ENCODE data around the gene BBS9.
"Not testable (repeated sequence)": the region's sequence is repeated elsewhere in the genome, so short reads cannot be mapped to it uniquely, and the experiment has no call there.

Gene BBS9

DNA sequence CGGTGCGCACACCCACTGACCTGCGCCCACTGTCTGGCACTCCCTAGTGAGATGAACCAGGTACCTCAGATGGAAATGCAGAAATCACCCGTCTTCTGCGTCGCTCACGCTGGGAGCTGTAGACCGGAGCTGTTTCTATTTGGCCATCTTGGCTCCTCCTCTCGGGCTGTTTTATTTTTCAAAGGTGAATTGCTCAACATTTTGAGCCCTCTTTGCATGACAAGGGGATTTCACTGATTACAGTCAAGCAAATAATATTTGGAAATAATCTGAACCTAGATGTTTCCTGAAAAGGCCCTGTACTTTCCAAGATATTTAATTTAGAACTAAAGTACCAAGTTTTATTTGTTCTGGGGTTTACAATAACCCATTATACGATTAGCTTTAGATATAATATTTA is 398.2 kb downstream of the BBS9 start:
- not testable (repeated sequence) for FAIRE-seq; DNase-seq (ENCODE audit: extremely low spot score, insufficient read length, low read depth)

DNA sequence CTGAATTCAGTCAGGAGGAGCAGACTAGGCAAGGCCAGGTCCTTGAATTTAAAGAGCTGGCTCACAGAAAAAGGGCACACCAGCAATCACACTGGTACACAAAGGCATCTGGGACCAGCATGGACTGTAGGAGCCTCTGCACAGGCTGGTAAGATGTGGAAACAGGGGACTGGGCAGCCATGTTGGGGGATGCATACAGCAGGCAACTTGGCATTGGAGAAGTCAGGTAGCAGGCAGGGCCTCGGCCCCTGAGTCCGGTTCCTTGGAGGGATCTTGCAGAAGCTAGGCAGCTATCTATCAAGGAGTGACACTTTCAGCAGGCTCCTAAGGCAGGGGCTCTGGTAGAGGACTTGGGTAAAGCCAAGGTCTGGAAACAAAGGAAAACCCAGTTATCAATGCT is 399.7 kb downstream of the BBS9 start:
- FAIRE-seq: no peak

DNA sequence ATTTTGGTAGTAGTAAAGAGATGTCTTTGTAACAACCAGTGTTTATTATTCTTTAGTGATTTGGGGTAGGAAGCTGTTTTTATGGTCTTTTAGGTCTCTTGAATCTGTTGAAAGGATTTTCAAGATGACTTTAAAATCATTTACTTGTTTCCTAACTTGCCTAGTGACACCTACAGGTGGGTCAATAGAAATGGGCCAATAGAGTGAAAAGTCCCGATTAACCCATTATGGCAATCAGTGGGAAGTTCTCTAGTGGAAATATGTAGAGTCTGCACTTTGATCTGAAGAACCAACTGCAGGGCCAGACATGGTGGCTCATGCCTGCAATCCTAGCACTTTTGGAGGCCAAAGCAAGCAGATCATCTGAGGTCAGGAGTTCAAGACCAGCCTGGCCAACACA is 401.3 kb downstream of the BBS9 start:
- DNase-seq (ENCODE audit: extremely low spot score, insufficient read length, low read depth) (no peak), FAIRE-seq (no peak)

More for the DNA sequence above, 399.7 kb downstream of the BBS9 start:
- DNase-seq (ENCODE audit: extremely low spot score, insufficient read length, low read depth): no peak

DNA sequence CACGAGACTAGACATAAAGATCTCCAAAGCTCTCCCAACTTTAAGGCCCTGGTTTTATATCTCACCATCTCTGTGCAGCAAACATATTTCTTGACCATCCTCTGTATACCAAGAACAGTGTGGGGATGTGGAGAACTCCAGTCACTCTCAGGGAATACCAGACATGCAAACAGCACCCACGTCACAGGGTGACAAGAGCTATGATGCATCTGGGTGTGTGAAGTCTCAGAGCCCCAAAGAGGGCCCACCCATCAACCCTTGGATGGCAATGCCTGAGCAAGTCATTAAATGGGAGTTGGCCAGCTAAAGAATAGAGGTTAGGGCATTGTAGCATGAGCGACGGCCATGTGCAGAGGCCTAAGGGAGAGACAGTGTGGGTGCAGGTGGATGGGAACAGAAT is 402.5 kb downstream of the BBS9 start:
- FAIRE-seq: no peak

DNA sequence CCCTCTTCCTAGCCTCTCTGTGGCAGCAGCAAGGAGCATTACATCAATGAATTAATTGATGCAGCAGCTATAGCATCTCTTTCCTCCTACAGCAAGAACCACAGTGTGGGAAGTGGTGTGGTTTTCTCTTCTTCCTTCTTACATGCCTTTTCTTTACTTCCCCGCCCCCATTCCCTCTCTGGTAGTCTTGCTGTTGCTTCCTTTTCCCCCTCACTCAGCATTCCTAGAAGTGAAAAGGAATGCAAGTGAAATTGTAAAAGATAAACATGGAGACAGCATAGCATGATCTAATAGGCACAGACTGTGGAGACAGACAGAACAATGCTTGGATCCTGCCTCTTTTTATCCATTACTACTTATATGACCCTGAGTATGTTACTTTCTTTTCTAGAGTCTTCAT is 405.5 kb downstream of the BBS9 start:
- FAIRE-seq (no peak), DNase-seq (ENCODE audit: extremely low spot score, insufficient read length, low read depth) (no peak)

More for the DNA sequence above, 402.5 kb downstream of the BBS9 start:
- DNase-seq (ENCODE audit: extremely low spot score, insufficient read length, low read depth): no peak

DNA sequence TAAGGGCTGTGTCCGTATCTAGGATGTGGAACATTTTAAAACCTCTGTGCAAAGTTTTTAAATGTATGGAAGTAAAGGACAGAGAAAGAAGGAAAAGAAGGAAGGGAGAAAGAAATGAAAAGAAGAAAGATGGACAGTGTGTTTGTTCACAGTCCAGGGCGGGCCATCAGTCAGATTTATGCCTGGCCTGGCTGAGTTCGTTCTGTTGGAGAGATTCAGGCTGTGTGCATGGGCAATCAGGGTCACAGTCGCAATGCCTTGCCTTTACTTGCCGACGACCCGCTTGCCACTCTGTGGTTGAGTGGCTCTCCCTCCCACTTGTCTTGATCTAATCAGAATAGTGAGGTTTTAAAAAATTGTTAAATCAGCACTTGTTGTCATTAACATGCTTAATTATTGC is 406.6 kb downstream of the BBS9 start:
- FAIRE-seq (no peak), DNase-seq (ENCODE audit: extremely low spot score, insufficient read length, low read depth) (no peak)

DNA sequence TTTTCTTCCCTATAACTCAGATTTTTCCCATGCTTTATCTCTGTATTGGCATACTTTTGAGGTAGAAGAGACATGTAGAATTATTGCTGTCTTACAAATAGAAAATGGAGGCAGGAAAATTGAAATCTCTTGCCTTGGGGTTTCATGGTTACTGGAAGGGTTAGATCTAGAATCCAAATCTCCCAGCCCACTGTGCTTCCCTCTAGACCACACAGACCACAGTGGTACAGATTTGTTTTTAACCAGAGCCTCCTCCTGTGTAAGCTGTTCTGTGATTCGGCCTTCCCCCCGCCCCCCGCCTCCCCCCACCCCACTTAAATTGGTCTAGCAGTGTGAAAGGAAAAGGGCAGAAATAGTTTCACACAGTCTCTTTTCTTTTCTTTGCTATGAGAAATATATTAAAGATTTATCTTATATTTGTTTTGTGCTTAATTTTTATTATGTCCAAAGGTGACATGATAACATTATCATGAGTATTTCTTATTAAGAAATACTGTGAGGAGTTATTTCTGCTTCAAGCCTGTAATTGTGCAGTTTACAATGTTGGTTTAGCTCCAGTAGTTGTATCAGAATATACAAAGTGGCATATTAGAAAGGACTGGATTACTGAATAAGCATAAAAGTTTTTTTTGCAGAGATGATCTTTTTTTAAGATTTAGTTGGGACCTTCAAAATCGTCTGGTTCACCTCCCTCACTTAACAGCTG is 407.2 kb downstream of the BBS9 start:
- DNase-seq (ENCODE audit: extremely low spot score, insufficient read length, low read depth): no peak
- no peak for FAIRE-seq

DNA sequence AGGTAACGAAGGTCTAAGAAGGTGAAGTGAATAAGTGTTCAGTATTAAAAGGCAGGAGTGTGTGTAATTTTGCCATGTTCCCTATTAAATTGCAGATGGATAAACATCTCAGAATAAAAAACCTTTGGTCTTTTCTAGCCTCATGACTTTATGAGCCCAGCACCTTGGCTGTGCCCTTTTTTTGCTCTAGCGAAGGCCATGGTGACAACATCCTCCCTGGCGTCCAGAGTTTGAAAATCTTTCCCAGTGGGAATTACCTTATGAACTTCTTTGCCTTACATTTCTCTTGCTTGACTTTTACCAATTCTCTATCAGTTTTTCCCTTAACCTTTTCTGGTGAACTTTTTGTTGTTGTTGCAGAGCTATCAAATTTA is 407.7 kb downstream of the BBS9 start:
- DNase-seq (ENCODE audit: extremely low spot score, insufficient read length, low read depth) (no peak), FAIRE-seq (no peak)

DNA sequence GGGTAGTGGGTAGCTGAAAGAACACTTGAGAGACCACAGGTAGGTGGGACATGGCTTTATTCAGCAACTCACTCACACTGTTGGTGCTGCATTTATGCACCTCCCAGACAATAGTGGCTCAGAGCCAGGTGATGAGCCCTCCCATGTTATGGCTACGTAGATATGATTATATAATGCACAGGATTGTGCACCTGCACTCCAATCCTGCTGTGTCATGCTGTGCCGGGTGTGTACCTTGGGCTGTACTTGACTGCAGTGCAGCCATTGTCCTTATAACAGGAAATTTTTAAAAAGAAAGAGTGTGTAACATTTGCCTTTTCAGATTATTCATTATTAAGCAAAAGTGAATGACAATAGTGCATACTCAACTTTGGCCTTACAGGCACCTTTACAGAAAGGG is 409.8 kb downstream of the BBS9 start:
- DNase-seq (ENCODE audit: extremely low spot score, insufficient read length, low read depth) (no peak), FAIRE-seq (no peak)

DNA sequence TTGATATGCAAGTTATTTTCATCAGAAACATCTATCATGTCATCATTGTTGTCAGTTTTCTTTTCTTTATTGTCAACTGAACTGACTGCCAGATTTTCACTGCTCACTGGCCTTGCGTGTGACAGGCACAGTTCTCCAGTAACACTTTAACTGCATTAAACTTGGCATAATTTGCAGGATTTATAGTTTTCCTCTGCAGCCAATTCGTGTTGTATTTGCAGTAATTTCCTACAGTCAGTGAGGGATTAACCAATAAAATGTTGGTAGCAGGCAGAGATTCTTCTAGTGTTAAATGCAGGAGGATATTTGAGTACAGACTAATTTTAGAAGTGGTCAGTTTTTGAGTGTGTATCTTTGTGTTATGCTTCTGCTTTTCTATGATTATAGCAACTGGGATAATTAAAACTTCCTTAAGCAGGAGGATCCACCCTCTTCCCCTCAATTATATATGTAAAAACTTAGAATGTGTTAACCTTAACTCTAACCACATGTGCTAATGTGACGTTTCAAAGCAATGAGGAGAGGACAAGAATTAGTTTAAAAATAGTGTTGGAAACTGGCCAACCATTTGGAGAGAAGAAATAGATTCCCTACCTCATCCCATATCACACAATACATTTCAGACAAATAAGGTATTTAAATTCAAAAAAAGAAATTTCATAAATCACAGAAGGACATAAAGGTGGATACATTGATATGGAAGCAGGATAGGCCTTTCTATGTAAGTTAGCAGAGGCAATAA is 410.5 kb downstream of the BBS9 start:
- no peak for DNase-seq (ENCODE audit: extremely low spot score, insufficient read length, low read depth)
- FAIRE-seq: no peak

DNA sequence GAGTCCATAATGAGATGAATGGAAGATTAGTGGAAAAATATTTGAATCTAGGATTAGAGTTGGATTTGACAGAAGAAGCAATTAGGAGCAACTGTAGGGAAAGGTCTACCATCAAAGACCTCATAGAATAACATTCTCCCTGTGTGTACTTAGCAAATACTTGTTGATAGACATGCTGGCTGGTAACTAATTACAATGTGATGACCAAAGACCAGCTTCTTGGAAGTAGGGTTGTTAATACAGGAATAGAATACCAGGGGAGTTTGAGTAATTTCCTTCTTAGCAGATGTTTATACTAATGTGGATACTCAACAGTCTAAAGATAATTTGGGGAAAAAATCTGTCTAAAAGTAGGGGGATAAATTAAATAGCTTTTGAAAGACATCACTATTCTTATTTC is 418.5 kb downstream of the BBS9 start:
- DNase-seq (ENCODE audit: extremely low spot score, insufficient read length, low read depth): no peak
- no peak for FAIRE-seq

DNA sequence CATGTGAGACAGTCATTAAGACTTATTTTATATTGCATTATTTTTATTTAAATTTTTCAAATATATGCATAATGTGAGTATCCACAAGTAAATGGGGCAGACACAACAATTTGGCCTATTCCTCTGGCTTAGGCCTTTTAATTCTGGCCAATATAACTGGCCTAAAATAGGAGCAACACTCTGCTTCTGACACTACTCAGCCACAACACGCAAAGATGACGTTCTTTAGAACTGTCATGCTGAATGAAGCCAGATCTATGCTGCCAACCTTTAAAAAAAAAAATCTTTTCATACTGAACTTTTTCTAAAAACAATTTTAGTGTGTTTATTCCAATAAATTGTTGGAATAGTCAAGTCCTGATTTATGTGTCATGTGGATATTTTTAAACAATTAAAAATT is 421.0 kb downstream of the BBS9 start:
- no peak for FAIRE-seq
- no peak for DNase-seq (ENCODE audit: extremely low spot score, insufficient read length, low read depth)

DNA sequence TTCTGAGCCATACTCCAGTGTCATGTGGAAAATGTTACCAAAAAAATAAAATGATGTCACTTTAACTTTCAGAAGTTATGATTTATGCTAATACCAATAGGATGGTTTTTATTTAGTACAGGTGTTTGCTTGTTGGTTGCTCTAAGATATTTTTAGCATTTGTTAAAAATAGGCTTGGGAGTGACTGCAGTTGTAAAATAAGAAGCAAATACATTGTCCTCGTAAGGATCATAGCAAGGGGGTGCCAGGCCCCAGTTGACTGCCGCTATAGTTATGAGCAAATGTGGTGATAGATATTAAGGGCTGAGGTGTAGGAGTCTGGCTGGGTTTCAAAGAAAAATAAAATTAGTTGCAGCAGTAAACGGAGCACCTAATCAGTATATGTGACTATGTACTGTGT is 421.6 kb downstream of the BBS9 start:
- no peak for FAIRE-seq
- no peak for DNase-seq (ENCODE audit: extremely low spot score, insufficient read length, low read depth)

DNA sequence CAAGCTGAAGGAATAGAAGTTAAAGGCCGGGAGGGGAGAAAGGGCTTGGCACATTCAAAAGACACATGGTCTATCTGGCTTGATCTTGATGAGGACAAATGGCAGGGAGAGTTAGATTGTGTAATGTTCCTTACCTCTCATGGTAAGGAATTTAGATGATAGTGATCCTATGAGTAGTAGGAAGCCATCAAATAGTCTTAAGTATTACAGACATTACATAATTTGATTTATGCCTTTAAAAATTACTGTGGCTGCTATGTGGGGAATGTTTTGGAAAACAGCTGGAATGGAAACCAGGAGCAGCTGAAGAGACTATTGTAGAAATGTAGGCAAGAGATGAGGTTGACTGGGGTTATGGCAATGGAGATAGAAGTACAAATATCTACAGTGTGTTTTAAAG is 424.7 kb downstream of the BBS9 start:
- DNase-seq (ENCODE audit: extremely low spot score, insufficient read length, low read depth) (no peak), FAIRE-seq (no peak)

DNA sequence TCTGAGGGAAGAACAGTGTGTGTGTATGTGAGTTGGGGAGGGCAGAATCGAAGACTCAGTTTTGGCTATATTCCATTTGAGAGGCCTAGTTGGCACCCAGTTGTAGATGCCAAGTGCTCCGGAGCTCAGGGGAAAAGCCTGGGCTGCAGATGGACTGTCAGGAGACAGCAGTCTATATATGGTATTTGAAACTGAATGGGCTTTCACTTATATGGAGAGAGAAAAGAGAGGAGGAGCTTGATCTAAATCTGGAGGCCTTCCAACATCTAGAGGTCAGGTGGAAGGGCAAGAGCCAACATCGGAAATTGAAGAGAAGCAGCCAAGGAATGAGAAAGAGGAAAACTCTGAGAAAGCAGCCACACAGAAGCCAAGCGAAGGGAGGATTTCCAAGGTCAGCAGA is 425.2 kb downstream of the BBS9 start:
- DNase-seq (ENCODE audit: extremely low spot score, insufficient read length, low read depth) (no peak), FAIRE-seq (no peak)

DNA sequence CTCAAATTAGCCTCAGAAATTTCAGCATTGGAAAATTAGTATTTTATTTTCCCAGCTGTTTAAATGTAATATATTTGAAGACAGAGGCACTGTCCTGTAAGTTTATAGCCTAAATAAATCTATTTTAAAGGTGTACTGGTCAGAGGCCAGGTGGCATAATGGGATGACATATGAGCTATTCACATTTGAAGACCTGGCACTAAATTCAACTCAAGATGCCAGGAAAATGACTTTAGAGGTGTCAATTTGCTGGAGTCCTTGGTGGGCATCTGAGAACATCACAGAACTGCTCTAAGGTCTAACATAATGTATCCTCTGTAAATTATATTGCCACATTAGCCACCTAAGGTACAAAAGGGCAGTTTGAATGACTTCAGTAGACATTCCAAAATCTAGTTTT is 427.1 kb downstream of the BBS9 start:
- FAIRE-seq: no peak
- no peak for DNase-seq (ENCODE audit: extremely low spot score, insufficient read length, low read depth)

DNA sequence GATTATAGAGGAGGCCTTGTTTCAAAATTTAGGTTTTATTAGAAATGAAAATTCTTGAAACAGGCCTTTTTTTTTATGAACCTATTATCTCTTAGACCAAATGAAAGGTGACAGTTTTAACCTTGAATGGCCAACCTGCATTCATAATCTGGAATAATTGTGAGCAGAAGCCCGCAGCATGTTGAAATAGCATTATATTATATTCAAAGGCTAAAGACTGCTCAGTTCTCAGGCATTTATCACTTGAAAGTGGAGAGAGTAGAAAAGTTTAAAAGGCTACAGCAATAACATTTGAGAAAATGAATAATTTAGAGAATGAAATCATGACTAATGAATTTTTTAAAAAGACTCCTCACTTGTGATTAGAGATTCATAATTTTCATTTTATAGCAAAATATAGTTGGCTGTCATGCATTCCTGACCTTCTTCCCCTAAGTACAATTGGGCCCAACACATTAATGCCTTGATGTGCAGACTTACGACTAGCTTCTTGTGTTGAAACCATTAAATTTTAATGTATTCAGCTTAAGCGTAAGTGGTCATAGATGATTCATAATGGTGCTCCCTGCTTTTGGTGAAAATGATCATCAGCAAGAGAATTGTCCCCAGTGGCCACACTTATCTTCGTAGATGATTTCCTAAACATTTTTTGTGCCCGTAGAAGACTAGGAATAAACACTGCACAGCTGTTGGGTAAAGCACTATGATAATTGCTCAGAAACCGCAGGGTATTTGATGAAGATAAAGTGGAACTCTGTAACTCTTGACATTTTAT is 429.4 kb downstream of the BBS9 start:
- FAIRE-seq: no peak
- DNase-seq (ENCODE audit: extremely low spot score, insufficient read length, low read depth): no peak

DNA sequence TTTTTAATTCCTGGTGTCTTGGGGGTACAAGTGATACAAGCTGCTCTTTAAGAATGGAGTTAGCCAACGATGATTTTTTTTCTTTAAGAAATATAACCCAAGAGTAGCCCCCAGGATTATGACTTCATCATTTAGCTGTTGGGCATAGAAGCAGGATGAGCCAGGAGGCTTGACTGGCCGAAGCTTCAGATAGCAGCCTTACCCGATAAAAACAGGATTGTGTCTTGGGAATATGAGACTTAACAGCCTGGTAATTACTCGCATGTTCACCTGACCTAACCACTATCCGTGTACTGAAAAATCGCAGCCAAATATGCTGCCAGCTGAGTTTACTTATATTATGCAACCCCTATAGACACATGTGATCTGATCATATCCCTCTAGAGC is 430.0 kb downstream of the BBS9 start:
- DNase-seq (ENCODE audit: extremely low spot score, insufficient read length, low read depth) (no peak), FAIRE-seq (no peak)

DNA sequence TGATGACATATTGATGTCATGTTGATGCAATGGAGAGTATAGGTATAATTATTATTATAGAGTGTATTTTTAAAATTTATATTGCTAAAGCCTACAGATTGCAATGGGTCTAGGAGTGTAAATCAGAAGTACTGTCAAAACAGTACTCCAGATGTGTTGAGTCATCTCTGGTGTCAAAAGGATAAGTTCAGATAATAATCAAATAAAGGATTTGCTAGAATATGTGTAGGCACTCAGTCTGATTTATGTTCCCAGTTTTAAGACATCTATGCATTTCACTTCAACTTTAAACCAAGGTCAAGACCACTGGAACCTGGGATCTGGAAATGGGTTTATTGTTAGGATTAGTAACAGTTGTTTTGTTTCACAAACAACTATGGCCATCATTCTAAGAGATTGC is 433.6 kb downstream of the BBS9 start:
- no peak for DNase-seq (ENCODE audit: extremely low spot score, insufficient read length, low read depth)
- no peak for FAIRE-seq

DNA sequence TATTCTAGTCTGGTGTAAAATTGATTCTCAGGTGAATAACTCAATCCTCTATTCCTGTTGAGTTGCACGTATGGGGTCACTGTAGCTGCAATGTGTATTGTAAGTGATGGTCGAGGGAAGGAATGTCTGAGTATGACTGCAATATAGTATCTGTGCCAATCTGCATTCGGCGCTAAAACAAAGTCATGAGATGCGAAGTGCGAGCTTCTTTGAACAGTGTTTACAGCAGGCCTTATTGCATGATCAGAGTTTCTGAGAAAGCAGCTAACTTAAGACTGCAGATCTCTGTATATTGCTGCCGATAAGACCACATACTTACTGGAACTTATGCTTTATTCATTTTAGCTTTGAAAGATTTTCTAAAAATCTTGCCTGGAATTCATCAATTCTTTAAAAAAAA is 434.3 kb downstream of the BBS9 start:
- DNase-seq (ENCODE audit: extremely low spot score, insufficient read length, low read depth) (no peak), FAIRE-seq (no peak)

DNA sequence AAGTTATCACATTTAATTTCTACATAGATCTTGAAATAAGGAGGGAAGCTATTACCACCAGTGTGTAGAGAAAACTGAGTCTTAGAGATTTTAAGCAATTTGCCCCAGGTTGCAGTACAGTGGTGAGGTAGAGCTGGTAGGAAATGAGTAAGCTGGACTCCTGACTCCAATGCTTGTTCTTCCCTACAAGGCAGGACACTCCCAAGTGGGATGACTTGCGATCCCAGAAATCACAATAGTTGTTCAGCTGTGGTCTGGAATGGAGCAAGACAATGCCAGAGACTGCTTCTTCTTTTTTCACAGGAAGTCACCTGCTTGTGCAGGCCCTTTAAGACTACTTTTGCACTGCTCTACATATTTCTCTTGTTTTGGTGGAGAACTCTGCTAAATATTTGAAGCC is 448.8 kb downstream of the BBS9 start:
- FAIRE-seq: no peak

More for the DNA sequence above, 448.8 kb downstream of the BBS9 start:
- DNase-seq (ENCODE audit: extremely low spot score, insufficient read length, low read depth): no peak

Measured in GM18507 (cell line).